G401.6 (cell line): Measurements from ENCODE around the gene SYT17.

Source experiments
- FAIRE-seq: peaks from 2 replicates; lab custom pipeline; 2012; peaks lifted over from hg19 to GRCh38; lab: Jason Lieb, UNC

SYT17 gene

GRCh38 chr16:19307587-19308241 is 139.7 kb downstream of the SYT17 start:
- no peak for FAIRE-seq

GRCh38 chr16:19308392-19308791 is 140.4 kb downstream of the SYT17 start:
- no peak for FAIRE-seq

DNA sequence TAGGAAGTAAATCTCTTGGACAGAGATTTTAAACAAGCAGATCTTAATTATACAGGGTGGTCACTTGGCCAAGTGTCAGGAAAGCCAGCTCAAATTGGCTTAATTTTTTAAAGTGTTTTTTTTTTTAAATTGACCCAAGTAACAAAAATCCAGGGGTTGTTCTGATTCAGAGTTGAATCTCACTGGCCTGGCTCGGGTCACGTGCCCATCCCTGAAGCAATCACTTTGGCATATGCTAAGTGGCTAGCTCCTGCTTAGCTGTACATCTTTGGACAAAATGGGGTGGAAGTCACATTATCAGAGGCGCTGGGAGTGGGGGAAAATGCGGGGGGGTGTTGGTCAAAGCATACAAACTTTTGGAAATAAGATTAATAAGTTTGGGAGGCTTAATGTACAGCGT is 141.1 kb downstream of the SYT17 start:
- no peak for FAIRE-seq

DNA sequence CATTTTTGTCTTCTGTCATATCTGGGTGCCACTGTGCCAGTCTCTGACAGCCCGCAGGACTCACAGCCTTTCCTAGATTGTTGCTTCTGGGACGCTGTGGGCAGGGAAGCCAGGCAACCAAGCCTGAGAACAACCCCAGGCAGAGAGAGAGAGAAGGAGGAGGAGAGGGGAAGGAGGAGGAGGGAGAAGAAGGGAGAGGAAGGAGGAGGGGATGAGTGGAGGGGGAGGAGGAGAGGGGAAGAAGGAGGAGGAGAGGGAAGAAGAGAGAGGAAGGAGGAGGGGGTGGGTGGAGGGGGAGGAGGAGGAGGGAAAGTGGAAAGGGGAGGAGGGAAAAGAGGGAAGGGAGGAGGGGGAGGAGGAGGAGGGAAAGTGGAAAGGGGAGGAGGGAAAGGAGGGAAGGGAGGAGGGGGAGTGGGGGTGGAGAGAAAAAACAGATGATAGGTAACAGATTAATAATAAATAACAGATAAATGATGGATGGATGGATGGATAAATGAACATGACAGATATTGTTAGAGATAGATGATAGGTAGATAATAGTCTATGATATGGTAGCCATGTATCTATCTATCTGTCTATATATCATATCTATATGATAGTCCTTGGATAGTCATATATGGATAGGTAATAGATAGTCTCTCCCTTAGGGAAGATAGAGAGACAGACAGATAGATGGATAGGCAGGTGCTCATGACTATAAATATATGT is 146.8 kb downstream of the SYT17 start:
- FAIRE-seq: no peak

DNA sequence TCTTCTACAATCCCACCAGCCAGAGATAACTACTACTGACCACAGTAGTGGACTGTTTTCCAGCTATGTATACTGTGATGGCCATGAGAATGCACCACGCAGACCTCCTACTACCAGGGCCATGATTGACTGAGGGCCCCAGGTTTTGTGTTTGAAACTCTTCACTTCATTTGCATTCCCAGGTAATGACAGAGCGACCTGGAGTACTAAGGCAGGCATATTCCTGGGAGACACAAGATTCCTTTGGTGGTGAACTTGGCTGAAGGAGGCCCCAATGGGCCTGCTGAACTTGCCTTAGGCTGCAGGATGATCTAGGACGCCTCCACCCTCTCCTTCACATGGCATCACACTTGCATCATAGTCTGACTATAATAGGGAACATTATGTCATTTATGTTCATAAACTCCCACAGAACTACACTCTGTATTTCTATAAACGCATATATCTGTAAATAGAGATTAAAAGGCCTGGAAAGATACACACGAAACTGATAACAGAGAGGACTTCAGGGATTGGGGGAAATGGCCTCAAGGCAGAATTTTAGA is 147.9 kb downstream of the SYT17 start:
- FAIRE-seq: no peak

DNA sequence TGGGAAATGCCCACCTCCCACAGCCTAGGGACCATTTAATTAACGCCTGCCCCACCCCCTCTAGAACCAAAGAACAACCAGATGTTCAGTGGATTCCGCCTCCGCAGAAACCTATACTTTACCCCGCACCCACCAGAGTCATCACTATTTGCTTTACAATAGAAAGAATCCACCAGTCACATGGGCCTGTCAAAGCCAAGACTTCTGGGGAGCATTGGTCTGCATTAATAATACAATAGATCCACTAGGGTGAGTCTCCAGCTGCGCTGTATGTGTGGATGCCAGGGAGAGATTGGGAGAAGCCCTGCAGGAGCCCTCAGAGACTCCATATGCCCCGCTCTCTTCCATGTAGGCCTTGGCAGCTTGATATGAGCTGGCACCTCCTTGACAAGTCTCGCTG is 148.8 kb downstream of the SYT17 start:
- no peak for FAIRE-seq
